Keratinocyte (primary cell): ENCODE data around the gene ENPP6.

Source experiments
- EZH2 ChIP-seq: IDR thresholded peaks from one replicate; pipeline ENCODE4 v1.6.1; 2012; ENCODE audit warnings: inconsistent platforms, mild to moderate bottlenecking, low read length, moderate library complexity
- TF ChIP-seq, protein P1 (sequence below), 3 experiments: IDR thresholded peaks in 1 of 3; conservative IDR thresholded peaks in 1 of 3; optimal IDR thresholded peaks in 1 of 3; 2 replicates in 2 of 3; 3 replicates in 1 of 3; pipeline versions ENCODE3 to v1.5.1; 2011; ENCODE audit warnings: low read length in 3 of 3, mild to moderate bottlenecking in 3 of 3, moderate library complexity in 2 of 3, control low read depth in 1 of 3, inconsistent platforms in 1 of 3; ENCODE audit not compliant: insufficient read depth in 2 of 3; ENCODE audit errors: extremely low read depth in 1 of 3

DNA sequence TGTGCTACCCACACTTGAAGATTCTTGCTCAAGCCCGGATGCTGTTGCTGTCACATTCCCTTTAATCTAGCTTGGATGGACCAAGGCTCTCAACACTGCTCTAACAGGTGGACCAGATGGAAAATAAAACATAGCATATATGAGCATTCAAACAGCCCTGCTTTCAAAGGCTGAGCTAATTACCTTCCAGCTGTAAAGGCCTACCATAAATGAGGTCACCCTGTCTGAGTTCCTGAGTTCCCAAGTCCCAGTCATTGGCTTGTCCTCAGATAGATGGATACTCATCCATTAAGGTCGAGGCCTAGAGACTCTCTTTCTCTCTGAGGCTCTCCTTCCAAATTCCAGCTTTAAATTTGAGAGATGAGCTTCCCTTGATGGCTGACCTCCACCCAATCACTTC is 165.1 kb downstream of the ENPP6 start:
- TF ChIP-seq, protein P1, sequence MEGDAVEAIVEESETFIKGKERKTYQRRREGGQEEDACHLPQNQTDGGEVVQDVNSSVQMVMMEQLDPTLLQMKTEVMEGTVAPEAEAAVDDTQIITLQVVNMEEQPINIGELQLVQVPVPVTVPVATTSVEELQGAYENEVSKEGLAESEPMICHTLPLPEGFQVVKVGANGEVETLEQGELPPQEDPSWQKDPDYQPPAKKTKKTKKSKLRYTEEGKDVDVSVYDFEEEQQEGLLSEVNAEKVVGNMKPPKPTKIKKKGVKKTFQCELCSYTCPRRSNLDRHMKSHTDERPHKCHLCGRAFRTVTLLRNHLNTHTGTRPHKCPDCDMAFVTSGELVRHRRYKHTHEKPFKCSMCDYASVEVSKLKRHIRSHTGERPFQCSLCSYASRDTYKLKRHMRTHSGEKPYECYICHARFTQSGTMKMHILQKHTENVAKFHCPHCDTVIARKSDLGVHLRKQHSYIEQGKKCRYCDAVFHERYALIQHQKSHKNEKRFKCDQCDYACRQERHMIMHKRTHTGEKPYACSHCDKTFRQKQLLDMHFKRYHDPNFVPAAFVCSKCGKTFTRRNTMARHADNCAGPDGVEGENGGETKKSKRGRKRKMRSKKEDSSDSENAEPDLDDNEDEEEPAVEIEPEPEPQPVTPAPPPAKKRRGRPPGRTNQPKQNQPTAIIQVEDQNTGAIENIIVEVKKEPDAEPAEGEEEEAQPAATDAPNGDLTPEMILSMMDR (optimal IDR thresholded peaks at IDR 0.05 in 1 of 3, IDR thresholded peaks at IDR 0.05 in 1 of 3, conservative IDR thresholded peaks at IDR 0.05 in 1 of 3; ENCODE audit: extremely low read depth in 1 of 3, insufficient read depth in 2 of 3, low read length in 3 of 3) = no peak
- no peak for TF ChIP-seq EZH2
